ENCODE measurements around the gene TEX55. TPM values are rescaled to one million over a fixed set of nuclear protein-coding genes. Genes with fewer than 3 reads are reported as not detected.
"Not testable (repeated sequence)": the region's sequence is repeated elsewhere in the genome, so short reads cannot be mapped to it uniquely, and the experiment has no call there.

TEX55 gene
- total and polyA plus RNA-seq, 9 donors: not detected

- not testable (repeated sequence) for H3K9me3 ChIP-seq (replicated peaks; ENCODE audit: control insufficient read depth, low read depth, low read length); H3K4me3 ChIP-seq (ENCODE audit: low read length); H3K36me3 ChIP-seq (ENCODE audit: control insufficient read depth, insufficient read depth, low read length); H3K4me1 ChIP-seq (ENCODE audit: control insufficient read depth, insufficient read depth, low read length); H3K27ac ChIP-seq (ENCODE audit: low read length); DNase-seq; H3K27me3 ChIP-seq (ENCODE audit: control insufficient read depth, insufficient read depth, low read length)
- whole genome bisulfite sequencing (ENCODE audit: insufficient coverage): 56% methylated on average over 5 of the region's 7 CpGs
These were observed 15.7 kb upstream of the TEX55 start for GRCh38 chr3:119130291-119130690.

- not testable (repeated sequence) for H3K9me3 ChIP-seq (replicated peaks; ENCODE audit: control insufficient read depth, low read depth, low read length); H3K4me1 ChIP-seq (ENCODE audit: control insufficient read depth, insufficient read depth, low read length); H3K36me3 ChIP-seq (ENCODE audit: control insufficient read depth, insufficient read depth, low read length); DNase-seq; H3K27me3 ChIP-seq (ENCODE audit: control insufficient read depth, insufficient read depth, low read length); H3K4me3 ChIP-seq (ENCODE audit: low read length); H3K27ac ChIP-seq (ENCODE audit: low read length)
- WGBS (ENCODE audit: insufficient coverage): no CpG with 5 or more reads among the region's 4 CpGs
These were observed 13.7 kb upstream of the TEX55 start for GRCh38 chr3:119132291-119132690.

- not testable (repeated sequence) for H3K9me3 ChIP-seq (replicated peaks; ENCODE audit: control insufficient read depth, low read depth, low read length); H3K4me1 ChIP-seq (ENCODE audit: control insufficient read depth, insufficient read depth, low read length); DNase-seq; H3K36me3 ChIP-seq (ENCODE audit: control insufficient read depth, insufficient read depth, low read length); H3K27me3 ChIP-seq (ENCODE audit: control insufficient read depth, insufficient read depth, low read length); H3K27ac ChIP-seq (ENCODE audit: low read length); H3K4me3 ChIP-seq (ENCODE audit: low read length)
- no CpG with 5 or more reads among the region's 4 CpGs for WGBS (ENCODE audit: insufficient coverage)
These were observed 6.6 kb upstream of the TEX55 start for GRCh38 chr3:119139360-119139759.

- no peak for DNase-seq
- Histone ChIP-seq H3K4me1 (ENCODE audit: control insufficient read depth, insufficient read depth, low read length) (no peaks in the 10 kb centered on the region), H3K9me3 (replicated peaks; ENCODE audit: control insufficient read depth, low read depth, low read length) (no peaks in the 10 kb centered on the region), H3K36me3 (ENCODE audit: control insufficient read depth, insufficient read depth, low read length) (no peaks in the 10 kb centered on the region), H3K27me3 (ENCODE audit: control insufficient read depth, insufficient read depth, low read length) (no peaks in the 10 kb centered on the region), H3K4me3 (ENCODE audit: low read length) (no peak overlapping the region), H3K27ac (ENCODE audit: low read length) (no peak overlapping the region)
- WGBS (ENCODE audit: insufficient coverage): 82% methylated on average over 2 of the region's 5 CpGs
These were observed 5.5 kb upstream of the TEX55 start for GRCh38 chr3:119140466-119140865.

GRCh38 chr3:119145128-119145499 is 851 bp upstream of the TEX55 start:
- no peaks in the 10 kb centered on the region for H3K4me1 ChIP-seq (ENCODE audit: control insufficient read depth, insufficient read depth, low read length)
- no peak overlapping the region for H3K27ac ChIP-seq (ENCODE audit: low read length)
- no peak for DNase-seq
- H3K36me3 ChIP-seq (ENCODE audit: control insufficient read depth, insufficient read depth, low read length): no peaks in the 10 kb centered on the region
- no peaks in the 10 kb centered on the region for H3K27me3 ChIP-seq (ENCODE audit: control insufficient read depth, insufficient read depth, low read length)
- no peaks in the 10 kb centered on the region for H3K9me3 ChIP-seq (replicated peaks; ENCODE audit: control insufficient read depth, low read depth, low read length)
- no peak overlapping the region for H3K4me3 ChIP-seq (ENCODE audit: low read length)

GRCh38 chr3:119146578-119147375 is 812 bp downstream of the TEX55 start:
- no peak overlapping the region for H3K27ac ChIP-seq (ENCODE audit: low read length)
- H3K4me3 ChIP-seq (ENCODE audit: low read length): no peak overlapping the region
- WGBS (ENCODE audit: insufficient coverage): 82% methylated on average over 14 of the region's 15 CpGs
- no peaks in the 10 kb centered on the region for H3K4me1 ChIP-seq (ENCODE audit: control insufficient read depth, insufficient read depth, low read length)
- H3K36me3 ChIP-seq (ENCODE audit: control insufficient read depth, insufficient read depth, low read length): no peaks in the 10 kb centered on the region
- H3K9me3 ChIP-seq (replicated peaks; ENCODE audit: control insufficient read depth, low read depth, low read length): no peaks in the 10 kb centered on the region
- no peak for DNase-seq
- H3K27me3 ChIP-seq (ENCODE audit: control insufficient read depth, insufficient read depth, low read length): no peaks in the 10 kb centered on the region

- Histone ChIP-seq H3K27me3 (ENCODE audit: control insufficient read depth, insufficient read depth, low read length) (no peaks in the 10 kb centered on the region), H3K9me3 (replicated peaks; ENCODE audit: control insufficient read depth, low read depth, low read length) (no peaks in the 10 kb centered on the region), H3K27ac (ENCODE audit: low read length) (no peak overlapping the region), H3K4me1 (ENCODE audit: control insufficient read depth, insufficient read depth, low read length) (no peaks in the 10 kb centered on the region), H3K36me3 (ENCODE audit: control insufficient read depth, insufficient read depth, low read length) (no peaks in the 10 kb centered on the region), H3K4me3 (ENCODE audit: low read length) (no peak overlapping the region)
- DNase-seq: no peak
- WGBS (ENCODE audit: insufficient coverage): no CpG with 5 or more reads among the region's 2 CpGs
These were observed 1.5 kb downstream of the TEX55 start for GRCh38 chr3:119147494-119147893.

GRCh38 chr3:119148493-119149180 is 2.7 kb downstream of the TEX55 start:
- no peak for DNase-seq
- no peak overlapping the region for H3K4me3 ChIP-seq (ENCODE audit: low read length)
- no peak overlapping the region for H3K27ac ChIP-seq (ENCODE audit: low read length)
- no peaks in the 10 kb centered on the region for H3K4me1 ChIP-seq (ENCODE audit: control insufficient read depth, insufficient read depth, low read length)
- H3K9me3 ChIP-seq (replicated peaks; ENCODE audit: control insufficient read depth, low read depth, low read length): no peaks in the 10 kb centered on the region
- WGBS (ENCODE audit: insufficient coverage): no CpG with 5 or more reads among the region's 2 CpGs
- H3K36me3 ChIP-seq (ENCODE audit: control insufficient read depth, insufficient read depth, low read length): no peaks in the 10 kb centered on the region
- H3K27me3 ChIP-seq (ENCODE audit: control insufficient read depth, insufficient read depth, low read length): no peaks in the 10 kb centered on the region

- Histone ChIP-seq H3K27me3 (ENCODE audit: control insufficient read depth, insufficient read depth, low read length) (no peaks in the 10 kb centered on the region), H3K27ac (ENCODE audit: low read length) (no peak overlapping the region), H3K9me3 (replicated peaks; ENCODE audit: control insufficient read depth, low read depth, low read length) (no peaks in the 10 kb centered on the region), H3K36me3 (ENCODE audit: control insufficient read depth, insufficient read depth, low read length) (no peaks in the 10 kb centered on the region), H3K4me1 (ENCODE audit: control insufficient read depth, insufficient read depth, low read length) (no peaks in the 10 kb centered on the region), H3K4me3 (ENCODE audit: low read length) (no peak overlapping the region)
- DNase-seq: no peak
- WGBS (ENCODE audit: insufficient coverage): no CpG with 5 or more reads among the region's 4 CpGs
These were observed 3.5 kb downstream of the TEX55 start for GRCh38 chr3:119149484-119149883.

GRCh38 chr3:119156868-119157267 is 10.9 kb downstream of the TEX55 start:
- H3K4me1 ChIP-seq (ENCODE audit: control insufficient read depth, insufficient read depth, low read length): no peaks in the 10 kb centered on the region
- DNase-seq: no peak
- H3K27ac ChIP-seq (ENCODE audit: low read length): no peak overlapping the region
- no peaks in the 10 kb centered on the region for H3K36me3 ChIP-seq (ENCODE audit: control insufficient read depth, insufficient read depth, low read length)
- no peaks in the 10 kb centered on the region for H3K27me3 ChIP-seq (ENCODE audit: control insufficient read depth, insufficient read depth, low read length)
- H3K4me3 ChIP-seq (ENCODE audit: low read length): no peak overlapping the region
- peaks cover 8% of the 10 kb centered on the region for H3K9me3 ChIP-seq (replicated peaks; ENCODE audit: control insufficient read depth, low read depth, low read length)
